HG02973 (cell line): ENCODE data around the gene MTFR1L.
A peak's percentile ranks its signal among the peaks of the same experiment; 100 is the strongest.

Experiments
- ATAC-seq: cut with Tn5 transposase; IDR thresholded peaks from one replicate; pipeline ENCODE4 v1.9.1; 2021; ENCODE audit warnings: moderate library complexity; ENCODE audit not compliant: unreplicated experiment

The MTFR1L gene

DNA sequence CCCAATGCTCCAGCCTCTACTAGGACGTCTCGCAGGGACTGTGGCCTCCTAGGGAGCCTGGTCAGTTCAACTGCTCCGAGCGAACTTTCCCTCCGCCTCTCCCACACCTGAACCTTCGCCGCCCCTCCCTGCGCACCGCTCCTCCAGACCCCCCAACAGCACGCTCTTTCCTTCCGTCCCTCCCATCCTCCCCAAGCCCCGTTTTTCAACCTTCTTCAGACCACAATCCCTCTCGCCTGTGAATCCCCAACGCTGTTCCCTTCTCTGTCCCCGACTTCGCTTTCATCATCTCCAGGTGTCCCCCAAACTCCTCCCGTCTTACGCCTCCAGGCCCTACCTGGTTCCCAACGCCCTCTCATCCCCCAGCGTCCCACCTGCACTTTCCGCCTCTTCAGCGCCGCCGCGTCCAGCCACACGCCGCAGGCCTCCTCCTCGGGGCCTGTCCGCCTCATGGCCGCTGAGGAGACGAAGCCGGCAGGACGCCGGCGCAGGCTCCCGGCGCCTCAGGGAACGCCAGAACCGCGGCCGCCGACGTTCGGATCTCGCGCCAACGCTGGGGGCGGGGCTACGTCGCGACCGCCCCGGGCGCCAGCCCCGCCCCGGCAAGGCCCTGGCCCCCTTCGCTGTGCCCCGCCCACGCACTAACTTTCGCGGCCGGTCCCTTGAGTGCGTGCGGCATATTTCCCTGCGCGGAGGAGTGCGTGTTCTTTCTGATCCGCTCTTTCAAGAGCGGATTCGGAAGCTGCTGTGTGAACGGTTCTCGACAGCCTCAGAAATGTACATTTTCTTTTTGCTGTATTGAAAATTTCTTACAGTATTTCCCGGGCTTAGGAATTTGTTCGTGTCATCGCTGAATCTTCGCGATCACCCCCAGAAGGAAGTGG is 39.4 kb downstream of the MTFR1L start, which contains the start of gene AUNIP:
Gene AUNIP (minus strand): TSS at position 552 of the 884 bp plus-strand sequence. CDS start 100 bp downstream, at position 452.
- ATAC-seq, result peak; percentile 81

DNA sequence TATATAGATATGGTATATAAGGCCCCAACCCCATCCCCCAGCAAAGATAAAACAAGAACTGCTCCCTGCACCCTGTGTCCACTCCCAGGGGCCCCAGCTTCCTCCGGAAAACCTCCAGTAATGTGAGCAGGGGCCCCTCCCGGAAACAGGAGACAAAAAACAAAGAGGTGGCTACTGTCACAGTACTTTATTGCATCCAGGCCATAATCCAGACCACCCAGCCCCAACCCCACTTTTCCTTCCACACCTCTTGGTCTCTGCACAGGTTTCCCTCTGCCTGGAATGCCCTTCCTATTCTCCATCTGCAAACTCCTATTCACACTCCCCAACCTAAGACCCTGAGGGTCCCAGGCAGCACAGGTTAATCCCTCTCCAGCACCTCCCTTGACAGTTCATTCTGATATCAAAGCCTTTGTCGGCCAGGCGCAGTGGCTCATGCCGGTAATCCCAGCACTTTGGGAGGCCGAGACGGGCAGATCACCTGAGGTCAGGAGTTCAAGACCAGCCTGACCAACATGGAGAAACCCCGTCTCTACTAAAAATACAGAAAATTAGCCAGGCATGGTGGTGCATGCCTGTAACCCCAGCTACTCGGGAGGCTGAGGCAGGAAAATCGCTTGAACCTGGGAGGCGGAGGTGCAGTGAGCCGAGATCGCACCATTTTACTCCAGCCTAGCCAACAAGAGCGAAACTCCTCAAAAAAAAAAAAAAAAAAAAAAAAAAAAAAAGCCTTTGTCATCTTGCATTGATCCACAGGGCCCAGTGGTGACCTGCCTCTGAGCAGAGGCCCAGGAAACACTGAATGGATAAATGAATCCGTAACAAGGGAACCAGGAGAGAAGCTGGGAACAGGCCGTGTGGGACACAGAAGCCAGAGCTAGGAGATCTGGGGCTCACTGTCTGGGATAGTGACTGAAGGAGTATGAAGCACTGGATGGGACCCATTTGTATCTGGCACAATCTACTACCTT is 41.8 kb downstream of the MTFR1L start:
- no peak for ATAC-seq

DNA sequence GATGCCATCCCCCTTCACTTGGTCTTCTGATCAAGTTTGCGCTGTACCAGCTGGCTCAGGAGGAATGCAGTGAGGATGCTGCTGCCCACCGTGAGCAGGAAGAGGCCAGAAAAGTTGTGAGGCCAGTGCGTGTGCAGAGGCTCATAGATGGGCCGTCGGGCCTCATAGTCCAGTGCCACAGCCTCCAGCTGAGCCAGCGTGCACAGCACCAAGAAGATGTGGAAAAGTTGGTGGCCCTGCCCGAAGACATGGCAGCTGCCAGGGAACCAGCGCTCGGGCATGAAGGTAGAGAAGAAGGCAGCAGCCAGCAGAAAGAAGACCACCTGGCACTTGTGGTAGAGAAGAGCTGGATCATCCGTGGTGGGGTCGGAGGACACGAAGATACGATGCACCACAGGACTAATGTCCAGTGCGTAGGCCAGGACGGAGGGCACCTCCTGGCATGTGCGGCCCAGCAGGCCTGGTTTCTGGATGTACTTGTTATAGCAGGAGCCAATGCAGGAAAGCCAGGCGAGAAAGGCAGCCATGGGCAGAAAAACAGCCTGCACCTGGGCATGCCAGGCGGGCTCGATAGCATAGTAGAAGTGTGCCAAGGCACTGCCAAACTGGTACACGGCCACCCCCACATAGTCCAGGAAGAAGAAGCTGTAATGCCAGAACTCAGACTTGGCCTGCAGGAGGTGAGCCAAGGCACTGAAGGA is 43.2 kb downstream of the MTFR1L start:
- ATAC-seq, result no peak

DNA sequence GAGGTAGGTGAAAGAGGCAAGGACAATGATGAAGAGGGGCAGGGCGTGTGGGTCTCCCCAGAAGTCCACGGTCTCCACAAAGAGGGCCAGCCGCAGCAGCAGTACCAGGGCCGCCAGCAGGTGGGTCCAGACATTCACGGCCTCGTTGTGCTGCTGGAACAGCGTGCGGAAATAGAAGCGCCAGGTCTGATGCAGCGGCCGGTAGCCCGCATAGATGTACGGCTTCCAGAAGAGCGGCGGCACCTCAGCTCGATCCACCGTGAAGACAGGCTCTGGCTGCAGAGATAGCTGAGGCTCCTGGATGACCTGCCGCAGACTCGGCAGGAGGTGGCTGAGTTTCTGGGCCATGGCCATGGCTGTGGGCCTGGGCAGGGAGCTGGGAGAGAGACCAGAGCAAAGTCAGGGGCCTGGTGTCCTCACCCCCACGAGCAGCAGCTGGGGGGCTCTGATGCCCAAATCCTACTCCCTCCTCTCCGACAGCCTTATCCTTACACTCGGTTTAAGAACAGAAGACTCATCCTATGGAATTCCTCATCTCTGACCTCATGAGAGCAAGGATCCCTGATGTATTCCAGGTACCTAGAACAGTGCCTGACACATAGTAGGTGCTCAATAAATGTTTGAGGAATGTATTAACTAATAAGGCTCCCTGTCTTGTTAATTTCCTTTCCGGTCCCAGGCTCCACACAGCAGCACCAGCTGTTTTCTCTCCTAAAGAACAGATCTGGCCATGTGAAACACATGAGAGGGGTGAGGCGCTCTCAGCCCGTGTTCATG is 43.9 kb downstream of the MTFR1L start:
- no peak for ATAC-seq

DNA sequence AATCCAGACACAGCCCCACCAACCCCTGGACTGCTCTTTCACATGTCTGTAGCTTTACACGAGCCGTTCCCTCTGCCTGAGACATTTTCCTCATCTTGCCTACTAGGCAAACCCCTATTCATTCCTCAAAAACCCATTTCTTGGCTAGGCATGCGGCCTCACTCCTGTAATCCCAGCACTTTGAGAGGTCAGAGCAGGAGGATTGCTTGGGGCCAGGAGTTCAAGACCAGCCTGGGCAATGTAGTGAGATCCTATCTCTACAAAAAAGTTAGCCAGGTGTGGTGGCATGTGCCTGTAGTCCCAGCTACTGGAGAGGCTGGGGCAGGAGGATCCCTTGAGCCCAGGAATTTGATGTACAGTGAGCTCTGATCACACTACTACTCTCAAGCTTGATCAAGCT is 44.7 kb downstream of the MTFR1L start:
- no peak for ATAC-seq

DNA sequence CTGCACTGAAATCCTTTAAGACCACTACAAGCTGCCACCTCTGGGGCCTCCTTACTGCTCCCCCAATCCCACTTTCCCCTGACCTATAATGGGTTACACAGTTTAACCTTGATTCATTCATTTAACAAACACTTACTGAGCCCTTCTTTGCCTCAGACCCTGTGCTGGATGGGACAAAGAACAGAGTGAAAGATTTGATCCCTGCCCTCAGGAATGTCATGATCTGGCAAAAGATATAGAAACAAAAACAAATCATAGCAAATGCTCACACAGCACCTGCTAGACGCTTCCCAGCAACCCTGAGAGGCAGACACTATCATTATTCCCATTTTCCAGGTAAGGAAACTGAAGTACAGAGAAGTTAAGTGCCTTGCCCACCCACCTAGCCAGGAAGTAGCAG is 46.5 kb downstream of the MTFR1L start:
- ATAC-seq, result no peak

DNA sequence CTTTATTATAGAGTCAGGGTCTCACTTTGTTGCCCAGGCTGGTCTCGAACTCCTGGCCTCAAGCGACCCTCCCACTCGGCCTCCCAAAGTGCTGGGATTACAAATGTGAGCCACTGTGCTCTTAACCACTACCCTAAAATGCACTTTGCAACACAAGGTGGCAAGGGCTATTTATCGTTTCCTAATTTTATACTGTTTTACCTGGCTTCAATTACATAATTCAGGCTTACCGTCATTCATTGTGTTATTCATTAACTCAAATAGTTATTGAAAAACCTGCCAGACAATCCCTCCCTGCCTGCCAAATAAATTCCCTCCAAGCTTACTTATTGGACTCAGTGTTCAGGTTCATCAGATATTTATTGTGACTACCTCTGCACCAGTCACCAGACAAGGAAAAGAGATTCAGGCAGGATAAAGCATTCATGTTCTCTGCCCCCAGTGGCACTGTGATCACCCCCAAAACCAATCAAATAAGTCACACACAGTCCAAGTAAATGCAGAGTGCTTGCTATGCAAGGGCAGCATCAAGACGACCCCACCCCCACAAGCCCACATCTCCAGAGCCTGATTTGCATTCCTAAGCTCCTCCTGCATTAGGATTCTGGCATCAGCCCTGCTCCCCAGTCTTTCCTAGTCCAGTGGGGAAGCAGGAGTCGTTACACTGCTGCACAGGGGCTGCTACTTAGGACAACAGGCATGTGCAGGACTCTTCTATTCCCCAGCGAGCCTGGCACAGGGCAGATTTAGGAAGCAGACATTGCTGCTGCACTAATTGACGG is 47.6 kb downstream of the MTFR1L start:
- no peak for ATAC-seq

DNA sequence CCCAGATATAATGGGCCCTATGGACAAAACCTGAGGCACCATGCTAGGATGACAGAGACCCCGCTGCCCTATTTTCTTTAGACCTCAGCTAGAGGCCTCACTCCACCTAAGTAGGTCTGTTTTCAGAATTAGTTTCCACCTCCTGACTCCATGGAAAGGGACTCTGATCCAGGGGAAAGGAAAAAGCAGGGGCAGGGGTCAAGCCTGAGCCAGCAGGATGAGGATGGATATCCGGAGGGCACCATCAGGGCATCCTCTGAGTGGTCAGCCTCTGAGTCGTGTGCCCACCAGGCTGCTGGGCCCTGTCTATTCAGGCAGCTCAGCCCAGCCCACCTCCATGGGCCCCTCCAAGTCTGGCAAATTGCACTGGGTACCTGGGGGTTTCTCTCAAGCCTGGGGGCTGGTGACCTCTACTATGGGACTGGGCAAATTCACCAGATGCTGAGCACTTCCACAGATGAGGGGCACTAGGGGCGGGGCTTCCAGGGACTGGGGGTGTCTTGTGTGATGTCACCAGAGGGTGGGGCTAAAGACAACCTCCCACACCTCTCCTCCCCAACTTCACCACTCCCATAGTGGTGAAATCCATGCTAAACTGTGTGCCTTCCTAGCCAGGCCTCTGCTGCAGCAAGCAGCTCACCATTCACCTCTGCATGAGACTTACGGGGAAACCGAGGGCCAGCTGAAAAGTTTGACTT is 50.3 kb downstream of the MTFR1L start:
- ATAC-seq, result no peak

DNA sequence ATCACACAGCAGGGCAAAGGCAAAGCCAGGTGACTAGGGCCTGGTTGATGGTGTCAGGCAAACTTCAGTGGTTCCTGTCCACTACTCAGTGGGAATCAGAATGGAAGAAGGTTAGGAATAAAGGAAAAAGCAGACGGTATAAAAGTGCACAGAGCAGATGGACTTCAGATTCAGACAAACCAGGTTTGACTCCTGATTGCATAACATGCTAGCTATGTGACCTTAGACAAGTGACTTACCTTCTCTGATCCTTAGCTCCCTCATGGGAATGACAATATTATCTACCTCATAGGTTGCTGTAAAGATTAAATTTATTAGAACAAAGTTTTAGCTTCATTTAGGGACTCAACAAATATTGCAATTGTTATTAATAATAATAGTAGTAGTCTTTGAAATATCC is 50.9 kb downstream of the MTFR1L start:
- no peak for ATAC-seq

DNA sequence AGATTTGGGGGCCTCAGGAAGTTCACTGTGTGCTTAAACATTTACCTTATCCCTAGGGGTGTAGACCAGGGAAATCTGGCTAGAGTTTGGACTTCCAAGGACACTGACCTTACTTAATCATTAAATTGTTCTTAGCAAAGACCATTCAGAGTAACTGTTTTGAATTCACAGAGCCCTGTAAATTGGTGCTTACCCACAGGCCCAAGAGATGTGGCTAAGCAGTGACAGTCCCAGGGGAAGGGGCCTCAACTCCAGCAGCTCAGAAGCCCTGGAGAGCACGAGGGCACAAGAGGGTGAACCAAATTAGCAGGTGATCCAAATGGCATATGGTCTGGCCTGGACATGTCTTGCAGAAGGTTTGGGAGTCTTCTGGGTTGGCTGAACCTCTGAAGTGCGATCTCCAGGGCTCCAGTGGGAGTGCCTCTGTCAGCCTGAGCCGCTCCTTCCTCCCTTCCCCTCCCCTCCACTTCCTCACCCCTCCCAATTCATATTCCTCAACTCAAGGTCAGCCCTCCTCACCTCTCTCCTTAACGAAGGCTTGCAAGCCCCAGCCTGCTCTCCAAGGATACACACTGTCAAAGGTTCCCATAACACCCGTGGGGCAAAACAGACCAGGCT is 51.4 kb downstream of the MTFR1L start:
- no peak for ATAC-seq

DNA sequence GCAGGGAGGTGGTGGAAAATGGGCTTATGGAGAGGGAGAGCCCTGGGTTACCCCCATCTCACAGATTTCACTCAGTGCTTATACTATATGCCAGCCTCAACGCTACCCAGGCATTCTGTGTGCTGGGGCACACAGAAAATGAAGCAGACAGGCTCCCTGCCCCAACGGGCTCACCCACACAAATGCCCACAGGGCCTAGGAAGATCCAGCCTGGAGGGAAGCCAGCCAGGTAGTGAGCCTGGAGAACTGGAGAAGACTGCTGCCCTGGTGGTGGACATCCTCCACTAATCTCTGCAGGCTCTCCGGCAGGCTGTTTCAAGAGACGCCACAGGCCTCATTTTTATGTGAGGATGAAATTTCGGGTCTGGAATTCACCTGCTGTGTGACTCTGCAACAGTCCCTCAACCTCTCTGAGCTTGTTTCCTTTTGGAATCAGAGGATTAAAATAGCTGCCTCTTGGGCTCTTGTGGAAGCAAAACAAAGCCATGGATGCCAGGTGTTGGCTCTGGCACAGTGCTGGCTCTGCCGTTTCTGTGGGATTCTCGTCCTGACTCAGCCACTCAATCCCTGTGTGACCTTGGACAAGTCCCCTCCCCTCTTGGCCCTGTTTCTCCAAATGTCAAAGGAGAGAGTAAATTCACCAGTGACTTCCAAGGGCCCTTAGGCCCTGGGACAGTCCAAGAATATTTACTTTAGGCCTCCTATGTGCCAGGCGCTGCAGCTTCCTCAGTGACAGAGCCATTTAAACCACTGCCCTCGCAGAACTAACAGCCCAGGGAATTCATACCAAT is 52.1 kb downstream of the MTFR1L start:
- ATAC-seq, result no peak

DNA sequence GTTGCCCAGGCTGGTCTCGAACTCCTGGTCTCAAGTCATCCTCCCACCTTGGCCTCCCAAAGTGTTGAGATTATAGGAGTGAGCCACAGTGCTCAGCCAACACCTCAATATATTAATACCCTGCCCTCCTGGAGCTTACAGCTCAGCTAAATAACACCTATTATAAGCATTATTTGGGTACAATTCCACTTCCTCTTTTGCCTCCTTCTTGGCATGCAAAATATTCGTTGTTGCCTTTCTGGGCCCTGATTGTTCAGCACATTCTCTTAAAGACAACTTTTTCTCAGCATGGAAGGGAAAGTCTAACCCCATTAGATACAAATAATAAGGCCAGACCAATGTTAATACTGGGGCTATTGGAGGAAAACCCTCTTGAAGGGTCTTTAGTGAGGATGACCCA is 53.0 kb downstream of the MTFR1L start:
- no peak for ATAC-seq

DNA sequence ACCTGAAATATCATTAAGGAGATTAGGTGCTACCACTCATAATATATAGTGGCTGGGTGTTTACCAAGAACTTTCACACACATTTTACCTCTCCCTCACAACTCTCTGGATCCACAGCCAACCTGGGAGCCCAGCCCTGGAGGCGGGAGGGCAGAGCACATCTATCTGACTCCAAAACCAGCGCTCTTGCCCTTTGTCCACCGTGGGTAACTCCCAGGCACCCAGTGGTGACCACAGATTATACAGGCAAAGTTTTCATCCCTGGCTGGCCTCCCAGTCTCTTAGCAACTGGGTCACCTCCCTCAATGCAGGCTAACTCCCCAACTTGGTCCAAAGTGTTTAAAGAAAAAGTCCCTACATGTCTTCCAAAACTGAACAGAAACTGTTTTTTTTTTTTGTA is 53.4 kb downstream of the MTFR1L start:
- no peak for ATAC-seq

DNA sequence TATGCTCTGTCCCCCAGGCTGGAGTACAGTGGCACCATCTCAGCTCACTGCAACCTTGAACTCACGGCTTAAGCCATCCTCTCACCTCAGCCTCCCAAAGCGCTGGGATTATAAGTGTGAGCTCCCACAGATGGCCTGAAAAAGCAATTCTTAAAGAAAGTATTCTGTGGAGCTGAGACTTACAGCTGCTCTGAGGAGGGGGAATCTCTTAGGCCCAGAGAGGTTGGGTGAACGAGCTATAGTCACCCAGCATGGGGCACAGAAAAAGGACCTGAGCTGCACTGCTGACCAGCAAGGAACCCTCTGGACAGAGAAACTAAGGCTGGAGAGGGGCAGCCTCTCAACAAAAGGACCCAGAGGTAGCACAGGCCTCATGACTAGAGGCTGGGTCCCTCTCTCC is 54.5 kb downstream of the MTFR1L start:
- no peak for ATAC-seq

DNA sequence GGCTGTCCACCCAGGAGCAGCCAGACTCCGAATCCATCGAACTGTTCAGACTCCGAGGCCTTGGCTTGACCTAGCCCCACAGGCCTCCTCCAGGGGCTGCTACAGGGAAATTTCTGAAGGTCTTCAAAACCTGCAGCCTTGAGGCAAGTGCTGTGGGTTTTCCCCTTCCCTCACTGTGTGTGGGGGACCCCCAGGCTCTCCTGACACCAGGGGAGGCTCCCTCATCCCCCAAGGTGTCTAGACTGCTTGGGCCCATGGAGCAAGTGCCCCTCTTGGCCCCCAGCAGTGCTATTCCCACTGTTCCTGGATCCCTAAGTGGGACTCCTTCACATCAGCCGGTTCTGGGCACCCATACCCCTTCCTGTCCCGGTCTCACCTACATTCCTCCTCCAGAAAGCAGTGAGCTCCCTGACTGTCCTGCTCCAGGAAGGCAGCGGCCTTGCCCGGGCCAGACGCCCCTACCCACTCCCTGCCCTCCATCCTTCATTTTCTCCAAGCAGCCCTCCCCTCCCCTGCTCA is 54.9 kb downstream of the MTFR1L start:
- ATAC-seq, result no peak

DNA sequence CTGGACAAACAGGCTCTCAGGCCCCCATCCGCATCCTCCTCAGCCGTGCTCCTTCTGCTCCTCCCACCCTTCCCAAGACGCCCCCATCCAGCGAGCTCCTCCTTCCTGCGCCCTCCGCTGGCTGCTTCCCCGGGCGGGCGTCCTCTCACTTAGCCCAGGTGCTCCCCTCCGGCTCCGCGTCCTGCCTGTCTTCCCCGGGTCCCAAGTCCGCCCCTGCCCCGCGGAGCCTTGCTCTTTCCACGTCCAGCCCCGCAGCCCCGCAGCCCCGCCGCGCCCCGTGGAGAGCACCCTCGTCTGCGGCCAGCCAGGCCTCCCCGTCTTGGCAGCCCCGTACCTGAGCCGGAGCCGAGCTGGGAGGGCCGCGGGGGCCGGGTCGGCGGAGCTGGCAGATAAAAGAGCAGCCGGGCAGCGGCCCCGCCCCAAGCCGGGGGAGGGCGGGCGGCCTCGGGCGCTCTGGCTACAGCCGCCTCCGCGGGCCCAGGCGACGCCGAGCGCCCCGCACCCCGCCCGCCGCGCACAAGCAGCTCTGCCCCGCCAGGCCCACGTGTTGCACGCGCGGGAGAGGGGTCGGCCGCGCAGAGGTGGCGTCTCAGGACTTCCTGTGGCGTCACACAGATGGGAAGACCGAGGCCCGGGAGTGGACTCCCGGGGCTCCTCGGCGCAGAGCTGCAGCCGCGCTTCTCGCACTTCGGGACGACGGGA is 55.6 kb downstream of the MTFR1L start, which contains the start of gene PAQR7:
Gene PAQR7 (minus strand): TSS at position 555 of the 702 bp plus-strand sequence. CDS start 11,869 bp downstream, outside the sequence.
- no peak for ATAC-seq
